H1 (cell line): ENCODE measurements around the gene LHX8. TPM values are rescaled to one million over a fixed set of nuclear protein-coding genes. Genes with fewer than 3 reads are reported as not detected.
A peak's percentile ranks its signal among the peaks of the same experiment; 100 is the strongest.

ENCODE experiments used
- CTCF ChIA-PET: fragments of 300-600 bp; sonication (Branson Sonifier 250); formaldehyde crosslinking; loops from one replicate; lab custom pipeline; 2021; ENCODE audit not compliant: partially characterized antibody; lab: Charles Lee
- POLR2A ChIA-PET: fragments of 300-600 bp; sonication (Branson Sonifier 250); formaldehyde crosslinking; loops from one replicate; lab custom pipeline; 2021; ENCODE audit warnings: inconsistent platforms; ENCODE audit not compliant: partially characterized antibody; lab: Charles Lee
- DNase-seq, 2 experiments: peaks; one replicate each; pipeline versions ENCODE4 v3.0.0 to v3.0.0-alpha.2; 2010 to 2022; ENCODE audit warnings: low spot score in 2 of 2, low read depth in 1 of 2, mixed read lengths in 1 of 2
- FAIRE-seq: peaks from 2 replicates; lab custom pipeline; 2011; peaks lifted over from hg19 to GRCh38; lab: Jason Lieb, UNC
- H2AFZ ChIP-seq: 2 replicates; pipeline ENCODE4 v1.8.1; 2012; ENCODE audit warnings: low read length, inconsistent platforms
- H2AK5ac ChIP-seq: 2 replicates; pipeline ENCODE4 v1.6.1; 2013; ENCODE audit warnings: low read depth, low read length
- H2BK120ac ChIP-seq: replicated peaks from 2 replicates; pipeline ENCODE3; 2013; ENCODE audit warnings: low read depth, low read length, inconsistent platforms
- H2BK12ac ChIP-seq: 2 replicates; pipeline ENCODE4 v1.6.1; 2013; ENCODE audit warnings: low read depth, low read length
- H2BK15ac ChIP-seq: 2 replicates; pipeline ENCODE4 v1.6.1; 2013; ENCODE audit warnings: low read length
- H2BK20ac ChIP-seq: 2 replicates; pipeline ENCODE4 v1.6.1; 2013; ENCODE audit warnings: low read length
- H2BK5ac ChIP-seq: 2 replicates; pipeline ENCODE4 v1.6.1; 2013; ENCODE audit warnings: low read depth, low read length
- H3K14ac ChIP-seq: 2 replicates; pipeline ENCODE4 v1.6.1; 2013; ENCODE audit warnings: inconsistent platforms; ENCODE audit not compliant: insufficient read length
- H3K18ac ChIP-seq: 2 replicates; pipeline ENCODE4 v1.6.1; 2013; ENCODE audit warnings: low read length; ENCODE audit errors: extremely low read depth
- H3K23ac ChIP-seq: 2 replicates; pipeline ENCODE4 v1.6.1; 2013; ENCODE audit warnings: inconsistent platforms; ENCODE audit not compliant: insufficient read length
- H3K23me2 ChIP-seq: 2 replicates; pipeline ENCODE4 v1.6.1; 2013; ENCODE audit warnings: low read depth, low read length
- H3K27ac ChIP-seq: 2 replicates; pipeline ENCODE4 v1.6.1; 2011; ENCODE audit warnings: low read depth, low read length, inconsistent platforms
- H3K27me3 ChIP-seq, 4 experiments: replicated peaks in 1 of 4; 1 replicate in 1 of 4; 2 replicates in 3 of 4; pipeline versions ENCODE4 v1.6.1 to v1.8.1; 2011 to 2013; ENCODE audit warnings: low read length in 3 of 4, mild to moderate bottlenecking in 3 of 4, inconsistent platforms in 2 of 4, mixed read lengths in 2 of 4, moderate library complexity in 1 of 4; ENCODE audit not compliant: control insufficient read depth in 3 of 4, insufficient read depth in 3 of 4; ENCODE audit errors: extremely low read depth in 1 of 4
- H3K36me3 ChIP-seq, 4 experiments: 2 replicates each; pipeline versions ENCODE4 v1.6.1 to v1.8.1; 2011 to 2013; ENCODE audit warnings: mild to moderate bottlenecking in 4 of 4, low read length in 3 of 4, moderate library complexity in 2 of 4, control low read depth in 1 of 4, inconsistent platforms in 1 of 4; ENCODE audit not compliant: insufficient read depth in 4 of 4, control insufficient read depth in 2 of 4
- H3K4ac ChIP-seq: replicated peaks from 2 replicates; pipeline ENCODE3; 2013; ENCODE audit warnings: low read length, low read depth, mixed read lengths, inconsistent platforms; ENCODE audit not compliant: insufficient read length
- H3K4me1 ChIP-seq, 4 experiments: replicated peaks in 1 of 4; 1 replicate in 1 of 4; 2 replicates in 3 of 4; pipeline versions ENCODE4 v1.6.1 to v1.8.1; 2011 to 2013; ENCODE audit warnings: low read length in 3 of 4, inconsistent platforms in 2 of 4, mixed read lengths in 1 of 4; ENCODE audit not compliant: insufficient read depth in 4 of 4, control insufficient read depth in 3 of 4
- H3K4me2 ChIP-seq, 2 experiments: 2 replicates each; pipeline versions ENCODE4 v1.6.1 to v1.8.1; 2011 to 2013; ENCODE audit warnings: low read depth in 2 of 2, low read length in 2 of 2, control low read depth in 1 of 2, inconsistent platforms in 1 of 2, mild to moderate bottlenecking in 1 of 2; ENCODE audit not compliant: insufficient read depth in 1 of 2
- H3K4me3 ChIP-seq, 4 experiments: fragments of 200-600, 300-600 bp in 1 of 4; sonication (generic), shearing (Covaris generic), sonication (Bioruptor Twin) in 1 of 4; 2 replicates each; pipeline versions ENCODE4 v1.5.1 to v1.8.1; 2011 to 2016; ENCODE audit warnings: low read length in 4 of 4, low read depth in 3 of 4, control low read depth in 2 of 4, inconsistent platforms in 2 of 4, mild to moderate bottlenecking in 2 of 4, mixed read lengths in 1 of 4, moderate library complexity in 1 of 4; ENCODE audit not compliant: insufficient read depth in 2 of 4; ENCODE audit errors: extremely low read depth in 1 of 4
- H3K56ac ChIP-seq: replicated peaks from 2 replicates; pipeline ENCODE3; 2013; ENCODE audit warnings: low read depth, mild to moderate bottlenecking, mixed read lengths, low read length, inconsistent platforms; ENCODE audit not compliant: insufficient read length
- H3K79me1 ChIP-seq: 2 replicates; pipeline ENCODE4 v1.6.1; 2013; ENCODE audit warnings: low read depth, low read length, control low read depth
- H3K79me2 ChIP-seq, 2 experiments: 2 replicates each; pipeline versions ENCODE4 v1.6.1 to v1.8.1; 2012 to 2013; ENCODE audit warnings: low read length in 2 of 2, mild to moderate bottlenecking in 2 of 2, inconsistent platforms in 1 of 2; ENCODE audit not compliant: insufficient read depth in 2 of 2, control insufficient read depth in 1 of 2
- H3K9ac ChIP-seq, 4 experiments: replicated peaks in 1 of 4; 1 replicate in 1 of 4; 2 replicates in 3 of 4; pipeline versions ENCODE4 v1.6.1 to v1.8.1; 2011 to 2013; ENCODE audit warnings: low read depth in 3 of 4, low read length in 3 of 4, control low read depth in 2 of 4, mild to moderate bottlenecking in 2 of 4, moderate library complexity in 2 of 4, inconsistent platforms in 1 of 4; ENCODE audit errors: extremely low read depth in 1 of 4
- H3K9me3 ChIP-seq, 2 experiments: 2 replicates each; pipeline versions ENCODE4 v1.6.1 to v1.8.1; 2012 to 2013; ENCODE audit warnings: mild to moderate bottlenecking in 2 of 2, moderate library complexity in 2 of 2, control low read depth in 1 of 2, inconsistent platforms in 1 of 2, low read depth in 1 of 2, low read length in 1 of 2, mixed read lengths in 1 of 2; ENCODE audit not compliant: insufficient read depth in 2 of 2
- H4K20me1 ChIP-seq, 2 experiments: replicated peaks in 1 of 2; 2 replicates each; pipeline versions ENCODE3 to v1.8.1; 2011 to 2013; ENCODE audit warnings: inconsistent platforms in 2 of 2, low read length in 2 of 2, mild to moderate bottlenecking in 1 of 2; ENCODE audit not compliant: insufficient read depth in 2 of 2, control insufficient read depth in 1 of 2
- H4K5ac ChIP-seq: 2 replicates; pipeline ENCODE4 v1.6.1; 2013; ENCODE audit warnings: low read length, low read depth, mixed read lengths, inconsistent platforms; ENCODE audit not compliant: insufficient read length
- H4K8ac ChIP-seq: 2 replicates; pipeline ENCODE4 v1.8.0; 2013; ENCODE audit warnings: mild to moderate bottlenecking, moderate library complexity, low read length, inconsistent platforms; ENCODE audit not compliant: insufficient read depth; ENCODE audit errors: extremely low read depth
- H4K91ac ChIP-seq: replicated peaks from 2 replicates; pipeline ENCODE3; 2013; ENCODE audit warnings: low read length, mixed read lengths, inconsistent platforms; ENCODE audit not compliant: insufficient read length
- KDM4A ChIP-seq: IDR thresholded peaks from one replicate; pipeline ENCODE4 v1.7.1; 2012; ENCODE audit warnings: low read depth, mild to moderate bottlenecking, moderate library complexity, low read length, inconsistent platforms; ENCODE audit not compliant: severe bottlenecking
- RAD21 ChIP-seq, 2 experiments: IDR thresholded peaks in 1 of 2; conservative IDR thresholded peaks in 1 of 2; 2 replicates each; pipeline ENCODE4 v1.6.1; 2011; ENCODE audit warnings: low read depth in 2 of 2, low read length in 2 of 2, improper control_type of control experiment in 1 of 2, inconsistent platforms in 1 of 2, mild to moderate bottlenecking in 1 of 2, moderate library complexity in 1 of 2
- RNF2 ChIP-seq: fragments of 200-900, 300-1000 bp; sonication (generic); IDR thresholded peaks from 2 replicates; pipeline ENCODE4 v1.7.1; 2016; ENCODE audit warnings: borderline replicate concordance, low read depth, mild to moderate bottlenecking, antibody characterized with exemption, low read length; ENCODE audit not compliant: poor library complexity, severe bottlenecking; ENCODE audit errors: missing control alignments
- SP1 ChIP-seq: IDR thresholded peaks from 2 replicates; pipeline ENCODE4 v1.6.1; 2011; ENCODE audit warnings: low read depth, low read length
- WGBS, 2 experiments: shearing (Covaris generic) in 1 of 2; methylation state at CpG; one replicate each; pipeline versions ENCODE4 v1.1.6 to v1.1.7; 2013 to 2015; ENCODE audit warnings: low lambda C conversion rate in 2 of 2, mixed read lengths in 2 of 2, inconsistent platforms in 1 of 2, low coverage in 1 of 2, missing lambda C conversion rate in 1 of 2; ENCODE audit not compliant: insufficient replicate concordance in 2 of 2, insufficient coverage in 1 of 2, insufficient read length in 1 of 2; ENCODE audit errors: extremely low coverage in 1 of 2, missing lambda C conversion rate in 1 of 2; 5-methylcytosine and 5-hydroxymethylcytosine counted together
- polyA plus RNA-seq, 7 experiments: library from polyadenylated mRNA; depleted of rRNA in 3 of 7; stranded (reverse) in 5 of 7; unstranded in 2 of 7; fragments of >200 nt in 5 of 7; fragments of 200-250 nt in 2 of 7; gene quantifications; 1 replicate in 5 of 7; 2 replicates in 1 of 7; 4 replicates in 1 of 7; pipeline versions ENCODE4 v1.2.1 to v1.2.3, GENCODE V29; 2011 to 2013; ENCODE audit warnings: missing spikeins in 2 of 7, mixed read lengths in 2 of 7
- total RNA-seq: library from RNA; stranded (reverse); fragmentation: NEBNext Ultra II Directional; extraction: Animal tissue kit (Norgen Biotek cat#: 25700); gene quantifications from 2 replicates; pipeline ENCODE4 v1.2.1, GENCODE V29; 2021
- TF ChIP-seq, protein P1 (sequence below), 3 experiments: IDR thresholded peaks; 1 replicate in 2 of 3; 2 replicates in 1 of 3; pipeline versions ENCODE4 v1.5.1 to v1.6.1; 2011; ENCODE audit warnings: low read length in 3 of 3, mild to moderate bottlenecking in 3 of 3, inconsistent platforms in 2 of 3, low read depth in 1 of 3, moderate library complexity in 1 of 3; ENCODE audit not compliant: insufficient read depth in 1 of 3; ENCODE audit errors: control extremely low read depth in 1 of 3
- TF ChIP-seq, protein P2 (sequence below): IDR thresholded peaks from 2 replicates; pipeline ENCODE4 v1.6.1; 2012; ENCODE audit warnings: inconsistent platforms
- TF ChIP-seq, protein P3 (sequence below): IDR thresholded peaks from 2 replicates; pipeline ENCODE4 v1.6.1; 2012; ENCODE audit warnings: inconsistent platforms

Gene LHX8
- total and polyA plus RNA-seq, 2 of the 8 experiments (the other 6 are each of a cell fraction or from before 2014, with no cell fraction given), result 0.50 to 1.2 TPM

DNA sequence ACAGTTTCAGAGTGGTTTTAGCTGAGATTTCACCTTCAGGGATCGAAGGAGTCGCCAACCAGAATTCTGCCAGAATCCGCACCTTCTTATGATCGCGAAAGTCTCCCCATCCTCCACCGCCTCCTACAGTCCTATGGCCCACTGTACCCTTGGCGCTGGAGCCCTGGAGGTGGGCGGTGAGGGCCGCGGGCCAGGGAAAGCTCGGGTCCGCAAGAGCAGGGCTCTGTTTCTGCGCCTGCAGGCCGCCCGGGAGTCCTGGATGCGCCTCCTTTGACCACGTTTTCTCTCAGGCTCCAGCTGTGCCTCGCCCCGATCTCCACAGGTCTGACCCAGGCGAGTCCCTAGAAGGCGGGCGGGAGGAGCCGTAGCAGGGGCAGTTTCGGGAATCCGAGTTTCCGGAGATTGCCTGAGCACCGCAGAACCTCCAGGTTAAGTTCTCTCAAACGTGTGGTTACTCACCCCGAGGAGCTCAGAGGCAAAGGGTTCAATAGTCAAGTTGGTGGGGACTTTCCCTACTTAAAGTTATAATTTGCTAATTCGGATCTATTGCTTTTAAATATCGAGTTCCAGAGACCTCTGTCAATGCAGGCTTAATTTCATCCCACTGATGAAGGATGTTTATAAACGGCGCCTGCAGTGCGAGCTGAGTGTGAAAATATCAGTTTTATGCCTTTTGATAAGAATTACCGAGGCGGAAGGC lies 3.2 kb upstream of the LHX8 start:
- peaks cover 53 to 93% (median 87%) of the 10 kb centered on the region in 4 experiments for H3K27me3 ChIP-seq
- H3K36me3 ChIP-seq, result no peaks in the 10 kb centered on the region
- no peak overlapping the region for H3K14ac ChIP-seq
- H2BK5ac ChIP-seq, result no peak overlapping the region
- no peaks in the 10 kb centered on the region for H3K9me3 ChIP-seq
- peaks cover 2 to 5% of the 10 kb centered on the region in 2 experiments for H4K20me1 ChIP-seq
- H4K5ac ChIP-seq, result no peak overlapping the region
- H3K23ac ChIP-seq, result no peak overlapping the region
- H3K4me1 ChIP-seq, result peaks cover 5 to 46% (median 25%) of the 10 kb centered on the region in 4 experiments
- peak overlapping the region; percentile 29 to 70 (median 37); a peak in 7 of 8 replicates for H3K4me3 ChIP-seq
- FAIRE-seq (no peak), DNase-seq (peak in 1 of 2 experiments; percentile 73)
- no peak overlapping the region for H2BK20ac ChIP-seq
- peaks cover 20% of the 10 kb centered on the region for H3K23me2 ChIP-seq
- H2BK120ac ChIP-seq, result no peak overlapping the region
- no peaks in the 10 kb centered on the region for H3K79me1 ChIP-seq
- WGBS, 2 experiments, result 3% methylated on average over 36 of the region's 36 CpGs; no CpG with 5 or more reads in 1 of the 2 experiments
- H4K91ac ChIP-seq, result no peak overlapping the region
- H3K79me2 ChIP-seq, result no peaks in the 10 kb centered on the region
- POLR2A ChIA-PET, result no interaction called here
- no peak overlapping the region for H2BK15ac ChIP-seq
- H3K4me2 ChIP-seq, result peak overlapping the region; percentile 89 to 98
- H4K8ac ChIP-seq, result no peak overlapping the region
- H2AFZ ChIP-seq, result no peak overlapping the region
- H3K56ac ChIP-seq, result no peak overlapping the region
- H3K18ac ChIP-seq, result peak overlapping the region; percentile 28
- CTCF ChIA-PET, result interaction anchor here (1.0 to 7.9 kb wide), 12 partner anchors 17 to 362 kb away, joined by 3 to 39 read pairs (median 4); no protein-coding TSS in a partner anchor
- no peak overlapping the region for H3K4ac ChIP-seq
- no peak overlapping the region for H2AK5ac ChIP-seq
- peak overlapping the region; percentile 72; the same call in 1 of the 2 replicates for H2BK12ac ChIP-seq
- no peak overlapping the region for H3K27ac ChIP-seq
- H3K9ac ChIP-seq, result no peak overlapping the region
- peak; percentile 36 for TF ChIP-seq RNF2
- TF ChIP-seq SP1, result no peak
- TF ChIP-seq, protein P1, sequence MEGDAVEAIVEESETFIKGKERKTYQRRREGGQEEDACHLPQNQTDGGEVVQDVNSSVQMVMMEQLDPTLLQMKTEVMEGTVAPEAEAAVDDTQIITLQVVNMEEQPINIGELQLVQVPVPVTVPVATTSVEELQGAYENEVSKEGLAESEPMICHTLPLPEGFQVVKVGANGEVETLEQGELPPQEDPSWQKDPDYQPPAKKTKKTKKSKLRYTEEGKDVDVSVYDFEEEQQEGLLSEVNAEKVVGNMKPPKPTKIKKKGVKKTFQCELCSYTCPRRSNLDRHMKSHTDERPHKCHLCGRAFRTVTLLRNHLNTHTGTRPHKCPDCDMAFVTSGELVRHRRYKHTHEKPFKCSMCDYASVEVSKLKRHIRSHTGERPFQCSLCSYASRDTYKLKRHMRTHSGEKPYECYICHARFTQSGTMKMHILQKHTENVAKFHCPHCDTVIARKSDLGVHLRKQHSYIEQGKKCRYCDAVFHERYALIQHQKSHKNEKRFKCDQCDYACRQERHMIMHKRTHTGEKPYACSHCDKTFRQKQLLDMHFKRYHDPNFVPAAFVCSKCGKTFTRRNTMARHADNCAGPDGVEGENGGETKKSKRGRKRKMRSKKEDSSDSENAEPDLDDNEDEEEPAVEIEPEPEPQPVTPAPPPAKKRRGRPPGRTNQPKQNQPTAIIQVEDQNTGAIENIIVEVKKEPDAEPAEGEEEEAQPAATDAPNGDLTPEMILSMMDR (IDR thresholded peaks at IDR 0.05; ENCODE audit: control extremely low read depth in 1 of 3, insufficient read depth in 1 of 3, low read depth in 1 of 3, low read length in 3 of 3), result peak in 2 of 3 experiments; percentile 16 to 25; a peak in 3 of 4 replicates
- peak; percentile 18 for TF ChIP-seq KDM4A
- peak; percentile 39 to 44; a peak in 3 of 4 replicates for TF ChIP-seq RAD21 (IDR thresholded peaks at IDR 0.05 in 1 of 2, conservative IDR thresholded peaks at IDR 0.05 in 1 of 2; ENCODE audit: low read depth in 2 of 2, low read length in 2 of 2)
- TF ChIP-seq, protein P2, sequence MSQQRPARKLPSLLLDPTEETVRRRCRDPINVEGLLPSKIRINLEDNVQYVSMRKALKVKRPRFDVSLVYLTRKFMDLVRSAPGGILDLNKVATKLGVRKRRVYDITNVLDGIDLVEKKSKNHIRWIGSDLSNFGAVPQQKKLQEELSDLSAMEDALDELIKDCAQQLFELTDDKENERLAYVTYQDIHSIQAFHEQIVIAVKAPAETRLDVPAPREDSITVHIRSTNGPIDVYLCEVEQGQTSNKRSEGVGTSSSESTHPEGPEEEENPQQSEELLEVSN, result 0 out of 2 replicates have a peak, but pooled peaks have one; percentile 20
- TF ChIP-seq, protein P3, sequence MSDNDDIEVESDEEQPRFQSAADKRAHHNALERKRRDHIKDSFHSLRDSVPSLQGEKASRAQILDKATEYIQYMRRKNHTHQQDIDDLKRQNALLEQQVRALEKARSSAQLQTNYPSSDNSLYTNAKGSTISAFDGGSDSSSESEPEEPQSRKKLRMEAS, result peak; percentile 34; the same call in 1 of the 2 replicates
